ENCODE measurements around the gene PRKCB. TPM values are rescaled to one million over a fixed set of nuclear protein-coding genes. Genes with fewer than 3 reads are reported as not detected.

The PRKCB gene
- total and polyA plus RNA-seq, 4 donors: 1.6 to 9.4 (median 4.0) TPM

- Histone ChIP-seq H3K4me1 (ENCODE audit: control insufficient read depth in 4 of 4, insufficient read depth in 4 of 4, low read length in 3 of 4) (no peaks in the 10 kb centered on the region), H3K36me3 (ENCODE audit: control insufficient read depth in 4 of 4, insufficient read depth in 3 of 4, low read depth in 1 of 4, low read length in 3 of 4) (no peaks in the 10 kb centered on the region), H3K9ac (ENCODE audit: low read depth in 1 of 2, low read length in 2 of 2) (no peak overlapping the region), H3K9me3 (ENCODE audit: control insufficient read depth in 4 of 4, low read length in 3 of 4) (no peaks in the 10 kb centered on the region), H3K4me3 (ENCODE audit: low read depth in 1 of 3, low read length in 3 of 3) (no peak overlapping the region), H3K27ac (ENCODE audit: low read depth in 1 of 2, low read length in 2 of 2) (no peak overlapping the region), H3K27me3 (ENCODE audit: control insufficient read depth in 4 of 4, insufficient read depth in 4 of 4, low read length in 3 of 4) (no peaks in the 10 kb centered on the region)
- DNase-seq (ENCODE audit: low spot score): no peak
- TF ChIP-seq CTCF (IDR thresholded peaks at IDR 0.05; ENCODE audit: low read depth, low read length, missing input control): no peak
- TF ChIP-seq FOXA2 (IDR thresholded peaks at IDR 0.05): no peak
- TF ChIP-seq RXRA (IDR thresholded peaks at IDR 0.05): no peak
- TF ChIP-seq RAD21 (IDR thresholded peaks at IDR 0.05): no peak
- TF ChIP-seq MAX (IDR thresholded peaks at IDR 0.05): no peak
- no peak for TF ChIP-seq GABPA (IDR thresholded peaks at IDR 0.05 in 1 of 2, conservative IDR thresholded peaks at IDR 0.05 in 1 of 2)
- no peak for TF ChIP-seq YY1 (IDR thresholded peaks at IDR 0.05)
- TF ChIP-seq ATF3 (IDR thresholded peaks at IDR 0.05): no peak
- no peak for TF ChIP-seq EGR1 (IDR thresholded peaks at IDR 0.05; ENCODE audit: low read depth in 2 of 2)
- TF ChIP-seq NR2F2 (IDR thresholded peaks at IDR 0.05): no peak
- TF ChIP-seq HNF4A (conservative IDR thresholded peaks at IDR 0.05): no peak
- TF ChIP-seq ZBTB33 (IDR thresholded peaks at IDR 0.05): no peak
- TF ChIP-seq JUND (IDR thresholded peaks at IDR 0.05): no peak
- no peak for TF ChIP-seq HNF4G (IDR thresholded peaks at IDR 0.05)
- no peak for TF ChIP-seq REST (IDR thresholded peaks at IDR 0.05)
- 69% methylated on average over 4 of the region's 4 CpGs for WGBS
Observed at GRCh38 chr16:23996258-23996955, 160.6 kb downstream of the PRKCB start.

GRCh38 chr16:23998771-23999170 is 163.0 kb downstream of the PRKCB start:
- H3K27ac ChIP-seq (ENCODE audit: low read depth in 1 of 2, low read length in 2 of 2): no peak overlapping the region
- no peaks in the 10 kb centered on the region for H3K4me1 ChIP-seq (ENCODE audit: control insufficient read depth in 4 of 4, insufficient read depth in 4 of 4, low read length in 3 of 4)

More at GRCh38 chr16:23998771-23999170, 163.0 kb downstream of the PRKCB start:
- H3K4me3 ChIP-seq (ENCODE audit: low read depth in 1 of 3, low read length in 3 of 3): no peak overlapping the region
- TF ChIP-seq FOXA1 (IDR thresholded peaks at IDR 0.05) (no peak), SP1 (IDR thresholded peaks at IDR 0.05) (no peak), MAX (IDR thresholded peaks at IDR 0.05) (no peak)
- no peaks in the 10 kb centered on the region for H3K36me3 ChIP-seq (ENCODE audit: control insufficient read depth in 4 of 4, insufficient read depth in 3 of 4, low read depth in 1 of 4, low read length in 3 of 4)
- no peak for DNase-seq (ENCODE audit: low spot score)
- no peak overlapping the region for H3K9ac ChIP-seq (ENCODE audit: low read depth in 1 of 2, low read length in 2 of 2)
- H3K9me3 ChIP-seq (ENCODE audit: control insufficient read depth in 4 of 4, low read length in 3 of 4): no peaks in the 10 kb centered on the region
- no peaks in the 10 kb centered on the region for H3K27me3 ChIP-seq (ENCODE audit: control insufficient read depth in 4 of 4, insufficient read depth in 4 of 4, low read length in 3 of 4)
